ENCODE data around the gene ZAP70. TPM values are rescaled to one million over a fixed set of nuclear protein-coding genes. Genes with fewer than 3 reads are reported as not detected.
"Not testable (repeated sequence)": the region's sequence is repeated elsewhere in the genome, so short reads cannot be mapped to it uniquely, and the experiment has no call there.

Gene ZAP70
- total RNA-seq (2014; rRNA removed; shearing (Covaris generic)), result not detected in 2 replicates

DNA sequence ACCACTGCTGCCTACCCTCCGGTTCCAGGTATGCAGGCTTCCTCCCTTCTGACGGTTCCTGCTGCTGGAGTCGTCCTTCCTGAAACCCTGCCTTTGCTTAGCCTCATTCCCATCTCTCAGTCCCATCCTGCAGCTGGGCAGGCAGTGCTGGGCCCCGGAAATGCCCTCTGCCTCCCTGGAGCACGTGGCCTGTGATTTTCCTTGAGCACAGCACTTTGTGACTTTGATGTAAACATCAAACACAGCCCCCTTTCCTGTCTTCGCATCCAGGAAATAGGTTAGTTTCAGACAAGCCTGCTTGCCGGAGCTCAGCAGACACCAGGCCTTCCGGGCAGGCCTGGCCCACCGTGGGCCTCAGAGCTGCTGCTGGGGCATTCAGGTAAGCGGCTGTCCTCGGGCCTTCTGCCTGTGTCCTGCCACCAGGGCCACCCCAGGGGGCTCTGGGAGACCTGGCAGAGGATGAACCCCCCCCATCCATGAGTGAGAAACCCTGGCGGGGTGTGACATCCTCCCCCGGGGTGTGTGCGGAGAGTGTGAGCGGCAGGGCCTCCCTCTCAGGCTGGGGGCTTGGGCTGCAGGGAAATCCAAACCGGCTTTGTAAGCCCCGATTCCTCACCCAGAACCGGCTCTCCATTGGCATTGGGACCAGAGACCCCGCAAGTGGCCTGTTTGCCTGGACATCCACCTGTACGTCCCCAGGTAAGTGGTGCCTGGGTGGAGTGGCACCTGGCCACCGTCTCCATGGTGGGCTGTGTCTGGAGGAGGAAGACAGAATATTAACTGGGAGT, at the start of gene ZAP70:
ZAP70 (plus strand) TSS at position 281 of the 788 bp plus-strand sequence. CDS start 10,461 bp downstream, outside the sequence.
- H3K9me3 ChIP-seq (replicated peaks), result no peaks in the 10 kb centered on the region
- H3K27me3 ChIP-seq (replicated peaks), result no peaks in the 10 kb centered on the region
- DNase-seq (ENCODE audit: low read depth in 1 of 2, low spot score in 2 of 2), result no peak
- no peak within 1 kb of the TSS for H3K27ac ChIP-seq
- H3K4me3 ChIP-seq, result no peak within 1 kb of the TSS
- H3K36me3 ChIP-seq, result no peaks in the 10 kb centered on the region
- H3K4me1 ChIP-seq (replicated peaks), result no peaks in the 10 kb centered on the region

GRCh38 chr2:97663626-97663961, 49.8 kb upstream of the ZAP70 start:
- no peak for DNase-seq (ENCODE audit: low read depth in 1 of 2, low spot score in 2 of 2)
- H3K27me3 ChIP-seq (replicated peaks), result no peaks in the 10 kb centered on the region

DNA sequence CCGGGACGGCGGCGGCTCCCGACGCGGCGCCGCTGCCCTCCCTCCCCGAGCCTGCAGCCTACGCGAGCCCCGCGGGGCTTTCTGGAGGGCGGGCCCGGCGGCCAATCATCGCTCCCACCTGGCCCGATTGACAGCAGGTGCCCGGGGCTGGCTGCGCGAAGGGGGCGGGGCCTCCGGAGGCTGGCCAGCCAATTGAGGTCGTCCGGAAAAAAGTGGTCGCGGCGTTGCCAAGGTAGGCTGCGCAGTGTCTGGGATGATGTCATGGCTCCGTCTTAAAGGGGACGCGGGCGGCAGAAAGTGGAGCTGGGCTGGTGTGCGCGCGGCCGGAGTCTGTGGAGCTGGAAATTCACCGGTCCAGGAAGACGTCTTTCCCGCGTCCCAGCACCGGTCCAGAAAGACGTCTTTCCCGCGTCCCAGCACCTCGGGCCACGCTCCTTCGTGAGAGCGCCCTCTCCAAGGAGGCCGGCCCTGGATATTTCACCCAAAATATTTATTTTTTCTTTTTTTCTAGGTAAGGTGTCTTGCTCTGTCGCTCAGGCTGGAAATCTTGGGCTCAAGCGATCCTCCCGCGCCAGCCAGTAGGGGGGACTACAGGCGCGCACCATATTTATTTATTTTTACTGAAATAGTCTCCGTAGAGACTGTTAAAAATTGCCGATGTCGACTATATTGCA, 49.3 kb upstream of the ZAP70 start, which contains the start of gene ACTR1B:
ACTR1B (minus strand) TSS at position 83 of the 674 bp plus-strand sequence. CDS start 154 bp downstream, outside the sequence.
- peak within 1 kb of the TSS; percentile 91 for H3K4me3 ChIP-seq
- no peaks in the 10 kb centered on the region for H3K9me3 ChIP-seq (replicated peaks)
- peaks cover 18% of the 10 kb centered on the region for H3K4me1 ChIP-seq (replicated peaks)
- peak; percentile 98 for DNase-seq (ENCODE audit: low read depth in 1 of 2, low spot score in 2 of 2)
- H3K36me3 ChIP-seq, result peaks cover 23% of the 10 kb centered on the region
- peak within 1 kb of the TSS; percentile 91 for H3K27ac ChIP-seq
- no peaks in the 10 kb centered on the region for H3K27me3 ChIP-seq (replicated peaks)

More at GRCh38 chr2:97663626-97663961, 49.8 kb upstream of the ZAP70 start:
- H3K9me3 ChIP-seq (replicated peaks), result no peaks in the 10 kb centered on the region
- peak overlapping the region; percentile 91 for H3K4me3 ChIP-seq
- peaks cover 29% of the 10 kb centered on the region for H3K36me3 ChIP-seq
- peaks cover 18% of the 10 kb centered on the region for H3K4me1 ChIP-seq (replicated peaks)
- H3K27ac ChIP-seq, result peak overlapping the region; percentile 91

- DNase-seq (ENCODE audit: low read depth in 1 of 2, low spot score in 2 of 2), result no peak
- Histone ChIP-seq H3K4me1 (replicated peaks) (peaks cover 18% of the 10 kb centered on the region), H3K4me3 (peak overlapping the region; percentile 91), H3K9me3 (replicated peaks) (no peaks in the 10 kb centered on the region), H3K36me3 (peaks cover 18% of the 10 kb centered on the region), H3K27ac (peak overlapping the region; percentile 91), H3K27me3 (replicated peaks) (no peaks in the 10 kb centered on the region)
Observed at GRCh38 chr2:97664636-97664970, 48.8 kb upstream of the ZAP70 start.

DNA sequence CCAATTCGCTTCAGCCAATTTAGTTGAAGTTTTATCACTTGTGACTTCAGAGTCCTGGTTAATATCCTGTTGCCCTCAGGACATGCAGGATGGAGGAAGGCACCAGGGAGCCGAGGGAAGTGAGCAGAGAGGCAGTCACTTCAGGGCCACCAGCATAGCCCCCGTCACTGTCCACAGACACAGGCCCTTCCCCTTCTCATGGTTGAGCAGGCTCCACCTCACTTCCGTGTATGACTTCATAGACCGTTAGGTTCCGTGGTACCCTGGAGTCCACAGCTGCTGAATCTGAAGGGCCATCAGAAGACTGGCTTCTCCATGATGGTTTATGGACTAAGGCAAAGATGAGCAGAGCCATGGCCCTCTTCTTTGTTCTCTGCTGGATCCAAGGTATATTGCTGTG, 43.9 kb upstream of the ZAP70 start, which contains the start of gene C2orf92:
C2orf92 (plus strand) TSS at position 266 of the 400 bp plus-strand sequence; CDS start at position 342, 76 bp downstream.
- H3K27ac ChIP-seq, result no peak within 1 kb of the TSS
- H3K36me3 ChIP-seq, result no peaks in the 10 kb centered on the region
- DNase-seq (ENCODE audit: low read depth in 1 of 2, low spot score in 2 of 2), result no peak
- H3K27me3 ChIP-seq (replicated peaks), result no peaks in the 10 kb centered on the region
- no peak within 1 kb of the TSS for H3K4me3 ChIP-seq
- H3K9me3 ChIP-seq (replicated peaks), result no peaks in the 10 kb centered on the region
- H3K4me1 ChIP-seq (replicated peaks), result peaks cover 5% of the 10 kb centered on the region; the same call in 1 of the 2 replicates

- Histone ChIP-seq H3K4me1 (replicated peaks) (no peaks in the 10 kb centered on the region), H3K27me3 (replicated peaks) (no peaks in the 10 kb centered on the region), H3K36me3 (no peaks in the 10 kb centered on the region), H3K4me3 (no peak overlapping the region), H3K9me3 (replicated peaks) (no peaks in the 10 kb centered on the region), H3K27ac (no peak overlapping the region)
- DNase-seq (ENCODE audit: low read depth in 1 of 2, low spot score in 2 of 2), result no peak
Observed at GRCh38 chr2:97670471-97670870, 42.9 kb upstream of the ZAP70 start.

GRCh38 chr2:97671526-97671925, 41.9 kb upstream of the ZAP70 start:
- no peaks in the 10 kb centered on the region for H3K27me3 ChIP-seq (replicated peaks)
- H3K36me3 ChIP-seq, result no peaks in the 10 kb centered on the region
- no peak for DNase-seq (ENCODE audit: low read depth in 1 of 2, low spot score in 2 of 2)

DNA sequence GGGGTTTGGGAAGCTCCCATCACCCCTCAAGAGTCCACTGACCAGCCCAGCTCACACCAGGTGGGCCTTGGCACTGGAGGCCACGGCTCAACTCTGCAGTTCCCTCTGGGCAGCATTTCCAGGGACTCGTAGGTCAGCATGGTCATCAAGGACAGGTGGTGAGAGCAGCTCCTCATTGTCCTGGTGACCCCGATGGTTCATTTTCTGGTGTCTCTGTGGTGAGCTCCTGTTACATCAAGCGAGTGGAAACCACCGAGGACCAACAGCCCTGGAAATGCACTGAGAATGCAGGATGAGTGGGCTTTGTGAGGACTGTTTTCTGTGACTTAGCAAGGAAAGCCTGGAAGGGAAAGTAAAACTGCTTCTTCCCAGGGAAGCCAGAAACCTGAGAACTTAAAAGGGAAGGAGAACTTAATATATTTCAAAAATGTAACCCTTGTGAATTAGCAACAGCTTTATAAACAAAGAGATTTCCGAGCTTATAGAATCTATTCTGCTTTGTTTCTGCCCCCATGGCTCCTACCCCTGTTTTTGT, 40.7 kb upstream of the ZAP70 start:
- H3K36me3 ChIP-seq; H3K4me1 ChIP-seq (replicated peaks); H3K27me3 ChIP-seq (replicated peaks); H3K4me3 ChIP-seq; H3K9me3 ChIP-seq (replicated peaks); H3K27ac ChIP-seq; DNase-seq (ENCODE audit: low read depth in 1 of 2, low spot score in 2 of 2): not testable (repeated sequence)

More at GRCh38 chr2:97671526-97671925, 41.9 kb upstream of the ZAP70 start:
- no peaks in the 10 kb centered on the region for H3K4me1 ChIP-seq (replicated peaks)
- no peak overlapping the region for H3K4me3 ChIP-seq
- H3K27ac ChIP-seq, result no peak overlapping the region
- no peaks in the 10 kb centered on the region for H3K9me3 ChIP-seq (replicated peaks)

DNA sequence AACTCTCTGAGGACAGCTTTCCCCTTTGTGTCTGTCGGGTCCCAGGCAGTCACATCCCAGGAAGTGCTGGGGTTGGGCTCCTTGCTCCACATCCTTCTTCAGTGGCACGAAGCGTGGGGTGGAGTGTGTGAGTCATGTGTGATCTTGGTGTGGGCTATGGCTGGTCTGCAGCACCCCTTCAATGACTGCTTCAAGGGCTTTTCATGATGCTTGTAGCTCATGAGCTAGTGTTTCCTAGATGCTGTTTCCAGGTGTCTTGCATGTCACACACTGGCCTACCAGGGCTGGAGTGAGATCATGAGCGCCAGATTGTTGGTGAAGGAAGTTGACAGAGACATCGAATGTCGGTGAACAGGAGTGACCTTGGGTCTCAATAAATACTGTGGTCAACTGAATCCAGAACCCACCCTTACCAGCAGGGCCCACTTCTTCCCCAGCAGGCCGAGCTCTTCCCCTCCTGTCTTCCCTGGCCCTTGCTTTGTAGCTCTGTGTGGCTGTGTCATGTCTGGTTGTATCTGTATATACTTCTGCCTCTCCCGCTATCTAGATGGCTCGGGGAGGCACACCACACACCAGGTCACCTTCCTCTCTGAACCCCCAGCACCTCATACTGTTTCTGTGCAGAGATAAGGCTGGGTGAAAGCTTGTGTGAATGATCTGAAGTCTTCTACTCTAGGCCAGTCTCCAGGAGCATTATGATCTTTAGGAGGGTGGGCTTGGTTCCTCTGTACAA, 40.0 kb upstream of the ZAP70 start:
- Histone ChIP-seq H3K4me3 (no peak overlapping the region), H3K36me3 (no peaks in the 10 kb centered on the region), H3K27me3 (replicated peaks) (no peaks in the 10 kb centered on the region), H3K27ac (no peak overlapping the region), H3K9me3 (replicated peaks) (no peaks in the 10 kb centered on the region), H3K4me1 (replicated peaks) (no peaks in the 10 kb centered on the region)
- peak in 1 of 2 experiments; percentile 21 for DNase-seq (ENCODE audit: low read depth in 1 of 2, low spot score in 2 of 2)

- Histone ChIP-seq H3K27ac (no peak overlapping the region), H3K36me3 (no peaks in the 10 kb centered on the region), H3K4me3 (no peak overlapping the region), H3K27me3 (replicated peaks) (no peaks in the 10 kb centered on the region), H3K9me3 (replicated peaks) (no peaks in the 10 kb centered on the region), H3K4me1 (replicated peaks) (no peaks in the 10 kb centered on the region)
- peak in 1 of 2 experiments; percentile 30 for DNase-seq (ENCODE audit: low read depth in 1 of 2, low spot score in 2 of 2)
Observed at GRCh38 chr2:97673915-97674283, 39.5 kb upstream of the ZAP70 start.

- H3K4me1 ChIP-seq (replicated peaks), result no peaks in the 10 kb centered on the region
Observed at GRCh38 chr2:97675430-97676113, 37.8 kb upstream of the ZAP70 start.

DNA sequence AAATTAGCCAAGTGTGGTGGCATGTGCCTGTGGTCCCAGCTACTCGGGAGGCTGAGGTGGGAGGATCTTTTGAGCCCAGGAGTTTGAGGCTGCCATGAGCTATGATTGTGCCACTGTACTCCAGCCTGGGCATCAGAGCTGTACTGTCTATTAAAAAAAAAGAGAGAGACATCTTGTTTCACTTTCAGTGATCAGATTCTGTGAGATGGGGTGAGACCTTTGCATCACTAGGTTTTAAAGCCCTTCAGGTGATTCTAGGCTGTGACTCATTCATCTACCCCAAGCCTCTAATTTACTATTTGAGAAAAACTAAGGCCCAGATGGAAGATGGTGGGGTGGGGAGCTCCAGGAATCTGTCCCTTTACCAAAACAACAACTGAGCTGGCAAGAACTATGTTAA, 36.8 kb upstream of the ZAP70 start:
- Histone ChIP-seq H3K27ac (no peak overlapping the region), H3K27me3 (replicated peaks) (no peaks in the 10 kb centered on the region), H3K4me1 (replicated peaks) (no peaks in the 10 kb centered on the region), H3K36me3 (no peaks in the 10 kb centered on the region), H3K4me3 (no peak overlapping the region), H3K9me3 (replicated peaks) (no peaks in the 10 kb centered on the region)
- DNase-seq (ENCODE audit: low read depth in 1 of 2, low spot score in 2 of 2), result peak in 1 of 2 experiments; percentile 28

More at GRCh38 chr2:97675430-97676113, 37.8 kb upstream of the ZAP70 start:
- H3K36me3 ChIP-seq, result no peaks in the 10 kb centered on the region
- H3K9me3 ChIP-seq (replicated peaks), result no peaks in the 10 kb centered on the region
- H3K27ac ChIP-seq, result no peak overlapping the region
- H3K4me3 ChIP-seq, result no peak overlapping the region
- H3K27me3 ChIP-seq (replicated peaks), result no peaks in the 10 kb centered on the region
- peak in 1 of 2 experiments; percentile 0 for DNase-seq (ENCODE audit: low read depth in 1 of 2, low spot score in 2 of 2)

DNA sequence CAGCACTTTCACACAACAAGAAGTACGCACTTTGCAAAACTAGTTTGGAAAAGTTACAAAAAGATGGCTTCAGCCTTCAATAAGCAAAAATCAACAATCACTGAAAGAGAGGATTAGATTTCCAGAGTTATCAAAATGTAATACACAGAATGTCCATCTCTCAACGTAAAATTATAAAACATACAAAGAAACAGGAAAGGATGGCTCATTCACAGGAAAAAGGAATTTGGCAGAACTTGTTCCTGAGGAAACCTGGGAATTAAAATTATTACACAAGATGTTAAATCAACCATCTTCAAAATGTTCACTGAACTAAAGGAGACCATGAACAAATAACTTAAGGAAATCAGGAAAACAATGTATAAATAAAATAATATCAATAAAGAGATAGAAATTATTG, 35.9 kb upstream of the ZAP70 start:
- no peak overlapping the region for H3K27ac ChIP-seq
- H3K4me3 ChIP-seq, result no peak overlapping the region
- no peaks in the 10 kb centered on the region for H3K27me3 ChIP-seq (replicated peaks)
- no peaks in the 10 kb centered on the region for H3K9me3 ChIP-seq (replicated peaks)
- DNase-seq (ENCODE audit: low read depth in 1 of 2, low spot score in 2 of 2), result no peak
- no peaks in the 10 kb centered on the region for H3K36me3 ChIP-seq
- H3K4me1 ChIP-seq (replicated peaks), result no peaks in the 10 kb centered on the region

All from SJSA1 (cell line).